ENCODE data around the gene VGF.

- TF ChIP-seq CTCF (IDR thresholded peaks at IDR 0.05) = no peak
- peak; percentile 43 for TF ChIP-seq EZH2 (IDR thresholded peaks at IDR 0.05)
- TF ChIP-seq EZH2phosphoT487 (IDR thresholded peaks at IDR 0.05) = no peak
Measured at GRCh38 chr7:101166909-101167644, 1.7 kb upstream of the VGF start.

Data from neural progenitor cell (in vitro differentiated cells).